Stimulated activated CD4-positive, alpha-beta T cell treated with anti-CD3 and anti-CD28 coated beads, TNF-alpha, amount 100 ng/mL, for 1 hour (primary cell): ENCODE measurements around the gene PEAR1.

Experiments
- DNase-seq, 3 donors: peaks; one replicate each; pipeline ENCODE4 v3.0.0-alpha.2; 2020; ENCODE audit warnings: low read depth in 3 of 3, low spot score in 1 of 3

Gene PEAR1

GRCh38 chr1:156935505-156936128 is 42.1 kb downstream of the PEAR1 start:
- no peak for DNase-seq

GRCh38 chr1:156936191-156936590 is 42.7 kb downstream of the PEAR1 start:
- DNase-seq: no peak

- no peak for DNase-seq
Observed at GRCh38 chr1:156936721-156937220, 43.3 kb downstream of the PEAR1 start.

- DNase-seq: no peak
Observed at GRCh38 chr1:156937883-156938282, 44.4 kb downstream of the PEAR1 start.

- DNase-seq: no peak
Observed at GRCh38 chr1:156938813-156939212, 45.3 kb downstream of the PEAR1 start.

GRCh38 chr1:156939786-156940334 is 46.3 kb downstream of the PEAR1 start:
- no peak for DNase-seq

GRCh38 chr1:156941675-156942074 is 48.2 kb downstream of the PEAR1 start:
- no peak for DNase-seq

- DNase-seq: no peak
Observed at GRCh38 chr1:156942176-156942575, 48.7 kb downstream of the PEAR1 start.

GRCh38 chr1:156942576-156942975 is 49.1 kb downstream of the PEAR1 start:
- DNase-seq: no peak

- no peak for DNase-seq
Observed at GRCh38 chr1:156943756-156944155, 50.2 kb downstream of the PEAR1 start.

GRCh38 chr1:156944268-156944667 is 50.8 kb downstream of the PEAR1 start:
- DNase-seq: no peak

- DNase-seq: no peak
Observed at GRCh38 chr1:156944848-156945247, 51.3 kb downstream of the PEAR1 start.

- DNase-seq: no peak
Observed at GRCh38 chr1:156945881-156946661, 52.6 kb downstream of the PEAR1 start.

GRCh38 chr1:156947127-156947526 is 53.6 kb downstream of the PEAR1 start:
- DNase-seq: no peak

GRCh38 chr1:156947818-156948525 is 54.5 kb downstream of the PEAR1 start:
- no peak for DNase-seq

- no peak for DNase-seq
Observed at GRCh38 chr1:156948708-156949107, 55.2 kb downstream of the PEAR1 start.

- no peak for DNase-seq
Observed at GRCh38 chr1:156949127-156949526, 55.6 kb downstream of the PEAR1 start.

- DNase-seq: no peak
Observed at GRCh38 chr1:156951371-156951770, 57.9 kb downstream of the PEAR1 start.

- DNase-seq: no peak
Observed at GRCh38 chr1:156953571-156953970, 60.1 kb downstream of the PEAR1 start.

GRCh38 chr1:156956333-156956732 is 62.8 kb downstream of the PEAR1 start:
- DNase-seq: no peak

- DNase-seq: no peak
Observed at GRCh38 chr1:156957634-156958033, 64.1 kb downstream of the PEAR1 start.

- no peak for DNase-seq
Observed at GRCh38 chr1:156958247-156958714, 64.8 kb downstream of the PEAR1 start.
